ENCODE data around the gene PTPRQ.

The PTPRQ gene

DNA sequence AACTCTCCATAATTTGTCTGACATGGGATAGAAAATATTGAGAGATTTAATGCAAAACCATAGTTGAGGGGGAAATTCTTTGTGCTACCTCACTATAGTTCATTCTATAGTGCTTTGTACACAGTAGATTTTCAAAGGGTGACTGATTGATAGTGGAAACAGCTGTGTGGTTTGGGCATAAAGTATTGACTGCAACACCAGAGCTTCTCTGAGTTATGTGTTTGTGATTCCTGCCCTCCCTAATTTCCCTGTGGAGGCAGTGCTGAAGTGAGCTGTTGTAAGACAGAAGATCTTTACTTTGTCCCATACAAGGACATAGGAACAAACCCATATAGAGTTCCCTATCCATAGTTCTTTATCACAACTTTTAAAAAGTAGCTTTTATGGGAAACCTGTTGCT is 47.1 kb downstream of the PTPRQ start:
- Mint-ChIP-seq H3K4me3 (no peak overlapping the region), H3K4me1 (ENCODE audit: low read depth) (no peaks in the 10 kb centered on the region), H3K27ac (no peak overlapping the region), H3K27me3 (ENCODE audit: low read depth) (no peaks in the 10 kb centered on the region), H3K9me3 (no peaks in the 10 kb centered on the region), H3K36me3 (ENCODE audit: low read depth) (no peaks in the 10 kb centered on the region)
- no peak for DNase-seq (ENCODE audit: low spot score)

DNA sequence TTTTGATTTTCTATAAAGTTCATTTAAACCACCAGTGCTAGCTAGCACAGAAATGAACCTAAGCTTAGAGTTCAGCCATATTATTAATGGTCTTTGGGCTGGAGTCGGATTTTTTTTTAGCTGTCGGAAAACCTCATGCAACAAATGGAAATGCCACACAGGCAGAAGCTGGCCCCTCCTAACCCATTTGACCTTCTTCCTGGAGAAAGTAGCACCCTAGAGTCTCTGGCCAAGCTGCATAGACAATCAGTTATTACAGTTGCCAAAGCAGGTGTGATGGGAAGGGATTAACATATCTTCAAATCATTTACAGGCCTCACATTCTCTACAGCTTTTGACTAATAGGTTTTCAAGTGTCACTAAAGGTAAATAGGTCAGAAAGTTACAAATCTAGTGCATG is 49.4 kb downstream of the PTPRQ start:
- Mint-ChIP-seq H3K9me3 (no peaks in the 10 kb centered on the region), H3K36me3 (ENCODE audit: low read depth) (no peaks in the 10 kb centered on the region), H3K4me1 (ENCODE audit: low read depth) (no peaks in the 10 kb centered on the region), H3K4me3 (no peak overlapping the region), H3K27me3 (ENCODE audit: low read depth) (no peaks in the 10 kb centered on the region), H3K27ac (no peak overlapping the region)
- DNase-seq (ENCODE audit: low spot score): no peak

DNA sequence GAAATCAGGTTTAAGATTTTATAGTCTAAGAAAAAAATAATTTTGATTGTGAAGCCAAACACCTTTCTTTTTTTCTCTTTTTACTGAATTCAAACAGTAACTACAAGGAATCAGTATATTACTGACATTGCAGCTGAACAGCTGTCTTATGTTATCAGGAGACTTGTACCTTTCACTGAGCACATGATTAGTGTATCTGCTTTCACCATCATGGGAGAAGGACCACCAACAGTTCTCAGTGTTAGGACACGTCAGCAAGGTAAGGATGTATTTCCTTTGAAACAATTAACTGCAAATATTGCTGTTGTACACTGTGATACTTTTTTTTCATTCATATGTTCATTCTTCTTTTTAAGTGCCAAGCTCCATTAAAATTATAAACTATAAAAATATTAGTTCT is 50.8 kb downstream of the PTPRQ start:
- Mint-ChIP-seq H3K27ac (no peak overlapping the region), H3K27me3 (ENCODE audit: low read depth) (no peaks in the 10 kb centered on the region), H3K4me3 (no peak overlapping the region), H3K4me1 (ENCODE audit: low read depth) (no peaks in the 10 kb centered on the region), H3K9me3 (no peaks in the 10 kb centered on the region), H3K36me3 (ENCODE audit: low read depth) (no peaks in the 10 kb centered on the region)
- DNase-seq (ENCODE audit: low spot score): no peak

GRCh38 chr12:80498059-80498728 is 54.2 kb downstream of the PTPRQ start:
- Mint-ChIP-seq H3K4me3 (no peak overlapping the region), H3K9me3 (no peaks in the 10 kb centered on the region), H3K27me3 (ENCODE audit: low read depth) (no peaks in the 10 kb centered on the region), H3K27ac (no peak overlapping the region), H3K4me1 (ENCODE audit: low read depth) (no peaks in the 10 kb centered on the region), H3K36me3 (ENCODE audit: low read depth) (no peaks in the 10 kb centered on the region)
- DNase-seq (ENCODE audit: low spot score): no peak

DNA sequence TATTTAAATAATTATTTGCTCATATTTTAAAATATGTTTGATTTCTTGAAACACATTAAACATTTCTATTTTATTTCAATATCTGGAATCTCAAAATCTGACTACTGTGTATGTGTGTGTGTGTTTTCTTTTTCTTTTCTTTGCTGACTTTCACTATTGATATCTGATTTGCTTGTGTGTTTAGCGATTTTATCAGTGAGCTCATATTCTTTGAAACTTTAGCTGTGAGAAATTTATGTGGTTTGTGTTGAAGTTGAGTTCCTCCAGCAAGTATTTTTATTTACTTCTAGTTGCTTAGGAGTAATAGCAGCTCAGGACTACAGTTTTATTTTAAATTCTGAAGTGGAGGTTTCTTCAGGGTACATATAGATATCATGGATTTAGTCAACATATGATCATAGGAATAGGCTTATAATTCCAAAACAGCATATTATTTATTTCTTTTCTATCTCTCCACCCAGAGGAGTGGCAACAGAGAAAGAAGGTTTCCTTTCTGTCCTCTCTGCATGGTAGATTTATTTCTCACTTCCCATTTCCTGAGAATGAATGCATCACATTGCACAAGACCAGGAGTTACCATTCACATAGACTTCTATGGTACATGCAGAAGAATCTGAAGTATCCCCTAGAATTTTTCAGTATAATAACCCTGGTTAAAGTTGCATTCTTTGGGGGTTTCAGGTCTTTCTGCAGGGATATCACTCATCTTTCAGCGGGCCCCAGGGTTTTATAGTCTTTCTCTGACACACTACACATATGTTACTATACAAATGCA is 60.5 kb downstream of the PTPRQ start:
- DNase-seq (ENCODE audit: low spot score): no peak

GRCh38 chr12:80509781-80510556 is 65.9 kb downstream of the PTPRQ start:
- no peaks in the 10 kb centered on the region for H3K4me1 Mint-ChIP-seq (ENCODE audit: low read depth)
- peaks cover 4% of the 10 kb centered on the region for H3K9me3 Mint-ChIP-seq
- H3K27me3 Mint-ChIP-seq (ENCODE audit: low read depth): no peaks in the 10 kb centered on the region
- H3K4me3 Mint-ChIP-seq: no peak overlapping the region
- H3K36me3 Mint-ChIP-seq (ENCODE audit: low read depth): no peaks in the 10 kb centered on the region
- H3K27ac Mint-ChIP-seq: no peak overlapping the region
- no peak for DNase-seq (ENCODE audit: low spot score)

More for the DNA sequence above, 60.5 kb downstream of the PTPRQ start:
- no peaks in the 10 kb centered on the region for H3K4me1 Mint-ChIP-seq (ENCODE audit: low read depth)
- no peak overlapping the region for H3K4me3 Mint-ChIP-seq
- no peaks in the 10 kb centered on the region for H3K36me3 Mint-ChIP-seq (ENCODE audit: low read depth)
- no peak overlapping the region for H3K27ac Mint-ChIP-seq
- H3K9me3 Mint-ChIP-seq: no peaks in the 10 kb centered on the region
- no peaks in the 10 kb centered on the region for H3K27me3 Mint-ChIP-seq (ENCODE audit: low read depth)

GRCh38 chr12:80512781-80513180 is 68.7 kb downstream of the PTPRQ start:
- no peak for DNase-seq (ENCODE audit: low spot score)
- H3K4me1 Mint-ChIP-seq (ENCODE audit: low read depth): no peaks in the 10 kb centered on the region
- H3K36me3 Mint-ChIP-seq (ENCODE audit: low read depth): no peaks in the 10 kb centered on the region
- H3K9me3 Mint-ChIP-seq: peaks cover 13% of the 10 kb centered on the region
- no peak overlapping the region for H3K27ac Mint-ChIP-seq
- H3K4me3 Mint-ChIP-seq: no peak overlapping the region
- no peaks in the 10 kb centered on the region for H3K27me3 Mint-ChIP-seq (ENCODE audit: low read depth)

GRCh38 chr12:80513211-80513610 is 69.2 kb downstream of the PTPRQ start:
- Mint-ChIP-seq H3K36me3 (ENCODE audit: low read depth) (no peaks in the 10 kb centered on the region), H3K4me1 (ENCODE audit: low read depth) (no peaks in the 10 kb centered on the region), H3K9me3 (peaks cover 17% of the 10 kb centered on the region), H3K27ac (no peak overlapping the region), H3K4me3 (no peak overlapping the region), H3K27me3 (ENCODE audit: low read depth) (no peaks in the 10 kb centered on the region)
- no peak for DNase-seq (ENCODE audit: low spot score)

GRCh38 chr12:80517655-80518054 is 73.6 kb downstream of the PTPRQ start:
- no peaks in the 10 kb centered on the region for H3K36me3 Mint-ChIP-seq (ENCODE audit: low read depth)
- no peak for DNase-seq (ENCODE audit: low spot score)
- peaks cover 24% of the 10 kb centered on the region for H3K9me3 Mint-ChIP-seq
- H3K4me1 Mint-ChIP-seq (ENCODE audit: low read depth): no peaks in the 10 kb centered on the region
- no peak overlapping the region for H3K4me3 Mint-ChIP-seq
- H3K27ac Mint-ChIP-seq: no peak overlapping the region
- H3K27me3 Mint-ChIP-seq (ENCODE audit: low read depth): no peaks in the 10 kb centered on the region

GRCh38 chr12:80531646-80532045 is 87.6 kb downstream of the PTPRQ start:
- Mint-ChIP-seq H3K9me3 (no peaks in the 10 kb centered on the region), H3K27ac (no peak overlapping the region), H3K4me3 (no peak overlapping the region), H3K27me3 (ENCODE audit: low read depth) (no peaks in the 10 kb centered on the region), H3K4me1 (ENCODE audit: low read depth) (no peaks in the 10 kb centered on the region), H3K36me3 (ENCODE audit: low read depth) (no peaks in the 10 kb centered on the region)
- DNase-seq (ENCODE audit: low spot score): no peak

DNA sequence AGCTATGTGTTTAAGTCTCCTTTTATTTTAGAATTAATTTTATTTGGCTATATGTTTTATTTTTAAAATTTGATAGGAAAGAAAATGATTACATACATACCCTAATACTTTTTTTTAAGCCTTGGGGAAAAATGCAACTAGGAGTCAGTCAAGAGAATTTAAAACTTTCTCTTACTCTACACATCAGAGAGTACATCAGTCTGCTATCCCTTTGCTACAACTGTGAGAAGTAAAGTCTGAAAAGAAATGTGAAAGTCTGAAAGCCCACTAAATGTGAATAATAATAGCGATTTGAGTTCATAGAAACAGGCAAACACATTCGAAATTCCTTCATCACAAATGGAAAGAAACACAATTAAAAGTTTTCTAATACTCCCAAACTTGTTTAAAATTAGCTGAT is 95.0 kb downstream of the PTPRQ start:
- Mint-ChIP-seq H3K27me3 (ENCODE audit: low read depth) (no peaks in the 10 kb centered on the region), H3K27ac (no peak overlapping the region), H3K4me3 (no peak overlapping the region), H3K9me3 (no peaks in the 10 kb centered on the region), H3K36me3 (ENCODE audit: low read depth) (no peaks in the 10 kb centered on the region), H3K4me1 (ENCODE audit: low read depth) (no peaks in the 10 kb centered on the region)
- DNase-seq (ENCODE audit: low spot score): no peak

- no peak for DNase-seq (ENCODE audit: low spot score)
- Mint-ChIP-seq H3K9me3 (no peaks in the 10 kb centered on the region), H3K4me1 (ENCODE audit: low read depth) (no peaks in the 10 kb centered on the region), H3K4me3 (no peak overlapping the region), H3K36me3 (ENCODE audit: low read depth) (no peaks in the 10 kb centered on the region), H3K27me3 (ENCODE audit: low read depth) (no peaks in the 10 kb centered on the region), H3K27ac (no peak overlapping the region)
These were observed 105.3 kb downstream of the PTPRQ start for GRCh38 chr12:80549298-80549697.

DNA sequence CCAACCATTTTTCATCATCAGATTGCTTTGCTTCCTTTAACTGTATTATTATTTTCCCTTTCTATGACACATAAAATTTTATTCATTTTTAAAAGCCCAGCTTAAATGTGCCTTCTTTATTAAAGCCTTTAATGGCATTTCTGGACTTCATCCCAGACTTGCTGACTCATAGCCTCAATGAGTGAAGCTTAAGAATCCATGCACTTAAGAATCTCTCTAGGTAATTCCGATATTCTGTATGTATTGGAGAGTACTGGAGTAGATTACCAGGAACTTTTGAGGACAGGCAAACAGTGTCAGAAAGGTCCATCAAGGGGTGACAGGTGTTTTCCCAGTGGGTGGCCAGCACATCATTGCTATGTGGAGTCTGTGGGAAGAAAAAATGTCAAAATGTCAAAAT is 107.9 kb downstream of the PTPRQ start:
- no peaks in the 10 kb centered on the region for H3K36me3 Mint-ChIP-seq (ENCODE audit: low read depth)
- H3K4me1 Mint-ChIP-seq (ENCODE audit: low read depth): no peaks in the 10 kb centered on the region
- H3K9me3 Mint-ChIP-seq: no peaks in the 10 kb centered on the region
- no peaks in the 10 kb centered on the region for H3K27me3 Mint-ChIP-seq (ENCODE audit: low read depth)
- H3K4me3 Mint-ChIP-seq: no peak overlapping the region
- H3K27ac Mint-ChIP-seq: no peak overlapping the region
- DNase-seq (ENCODE audit: low spot score): no peak

GRCh38 chr12:80553316-80553715 is 109.3 kb downstream of the PTPRQ start:
- Mint-ChIP-seq H3K27ac (no peak overlapping the region), H3K9me3 (no peaks in the 10 kb centered on the region), H3K4me1 (ENCODE audit: low read depth) (no peaks in the 10 kb centered on the region), H3K36me3 (ENCODE audit: low read depth) (no peaks in the 10 kb centered on the region), H3K27me3 (ENCODE audit: low read depth) (no peaks in the 10 kb centered on the region), H3K4me3 (no peak overlapping the region)
- no peak for DNase-seq (ENCODE audit: low spot score)
